Measurements from ENCODE around the gene CAV3.

CAV3 gene

GRCh38 chr3:8760506-8760905 is 26.9 kb downstream of the CAV3 start:
- no peak overlapping the region for H3K4me3 ChIP-seq (ENCODE audit: low read length)

GRCh38 chr3:8761866-8762265 is 28.3 kb downstream of the CAV3 start:
- Histone ChIP-seq H3K4me1 (ENCODE audit: control insufficient read depth, low read depth, low read length) (no peaks in the 10 kb centered on the region), H3K27ac (ENCODE audit: low read depth, low read length) (no peak overlapping the region)
- no peak for DNase-seq

More at GRCh38 chr3:8760506-8760905, 26.9 kb downstream of the CAV3 start:
- Histone ChIP-seq H3K9ac (ENCODE audit: low read length) (no peak overlapping the region), H3K23ac (ENCODE audit: low read length) (no peak overlapping the region), H4K8ac (ENCODE audit: low read depth, low read length) (no peak overlapping the region), H2AK5ac (ENCODE audit: low read length) (no peak overlapping the region), H3K4me1 (ENCODE audit: control insufficient read depth, low read depth, low read length) (no peaks in the 10 kb centered on the region), H3K79me2 (ENCODE audit: control insufficient read depth, insufficient read depth, low read length) (no peaks in the 10 kb centered on the region), H2BK15ac (replicated peaks; ENCODE audit: low read depth) (no peak overlapping the region), H4K5ac (ENCODE audit: low read length) (no peak overlapping the region), H3K27ac (ENCODE audit: low read depth, low read length) (no peak overlapping the region), H3K36me3 (ENCODE audit: control insufficient read depth, insufficient read depth, low read length) (no peaks in the 10 kb centered on the region), H3K18ac (ENCODE audit: low read length) (no peak overlapping the region), H3K79me1 (ENCODE audit: low read length) (no peaks in the 10 kb centered on the region), H2BK5ac (ENCODE audit: low read length) (no peak overlapping the region), H2BK120ac (ENCODE audit: low read depth, low read length) (no peak overlapping the region), H3K56ac (ENCODE audit: low read length) (no peak overlapping the region), H3K4me2 (ENCODE audit: low read length) (no peak overlapping the region), H3K4ac (ENCODE audit: low read depth, low read length) (no peak overlapping the region), H3K27me3 (ENCODE audit: insufficient read depth, low read length, poor library complexity) (no peaks in the 10 kb centered on the region)
- DNase-seq = no peak
- no CpG with 5 or more reads among the region's 5 CpGs for WGBS (ENCODE audit: extremely low coverage, insufficient coverage, low lambda C conversion rate)

GRCh38 chr3:8762607-8763377 is 29.2 kb downstream of the CAV3 start:
- no peaks in the 10 kb centered on the region for H3K36me3 ChIP-seq (ENCODE audit: control insufficient read depth, insufficient read depth, low read length)
- H4K8ac ChIP-seq (ENCODE audit: low read depth, low read length) = no peak overlapping the region
- H3K4me3 ChIP-seq (ENCODE audit: low read length) = no peak overlapping the region
- no peak overlapping the region for H3K23ac ChIP-seq (ENCODE audit: low read length)
- no peak overlapping the region for H3K4ac ChIP-seq (ENCODE audit: low read depth, low read length)
- no peaks in the 10 kb centered on the region for H3K79me2 ChIP-seq (ENCODE audit: control insufficient read depth, insufficient read depth, low read length)
- H3K9ac ChIP-seq (ENCODE audit: low read length) = no peak overlapping the region
- no peak overlapping the region for H2BK5ac ChIP-seq (ENCODE audit: low read length)
- H3K4me1 ChIP-seq (ENCODE audit: control insufficient read depth, low read depth, low read length) = no peaks in the 10 kb centered on the region
- no peak overlapping the region for H3K27ac ChIP-seq (ENCODE audit: low read depth, low read length)
- no peaks in the 10 kb centered on the region for H3K79me1 ChIP-seq (ENCODE audit: low read length)
- H3K56ac ChIP-seq (ENCODE audit: low read length) = no peak overlapping the region
- DNase-seq = no peak
- H2BK120ac ChIP-seq (ENCODE audit: low read depth, low read length) = no peak overlapping the region
- H3K4me2 ChIP-seq (ENCODE audit: low read length) = no peak overlapping the region
- H4K5ac ChIP-seq (ENCODE audit: low read length) = no peak overlapping the region
- no peak overlapping the region for H2BK15ac ChIP-seq (replicated peaks; ENCODE audit: low read depth)
- no peak overlapping the region for H3K18ac ChIP-seq (ENCODE audit: low read length)
- H2AK5ac ChIP-seq (ENCODE audit: low read length) = no peak overlapping the region
- no CpG with 5 or more reads among the region's 11 CpGs for WGBS (ENCODE audit: extremely low coverage, insufficient coverage, low lambda C conversion rate)
- no peaks in the 10 kb centered on the region for H3K27me3 ChIP-seq (ENCODE audit: insufficient read depth, low read length, poor library complexity)

More at GRCh38 chr3:8761866-8762265, 28.3 kb downstream of the CAV3 start:
- H3K4me2 ChIP-seq (ENCODE audit: low read length) = no peak overlapping the region
- H2BK15ac ChIP-seq (replicated peaks; ENCODE audit: low read depth) = no peak overlapping the region
- H2AK5ac ChIP-seq (ENCODE audit: low read length) = no peak overlapping the region
- no peaks in the 10 kb centered on the region for H3K36me3 ChIP-seq (ENCODE audit: control insufficient read depth, insufficient read depth, low read length)
- no peak overlapping the region for H2BK5ac ChIP-seq (ENCODE audit: low read length)
- no peak overlapping the region for H3K23ac ChIP-seq (ENCODE audit: low read length)
- no peaks in the 10 kb centered on the region for H3K79me2 ChIP-seq (ENCODE audit: control insufficient read depth, insufficient read depth, low read length)
- H3K79me1 ChIP-seq (ENCODE audit: low read length) = no peaks in the 10 kb centered on the region
- WGBS (ENCODE audit: extremely low coverage, insufficient coverage, low lambda C conversion rate) = no CpG with 5 or more reads among the region's 5 CpGs
- no peaks in the 10 kb centered on the region for H3K27me3 ChIP-seq (ENCODE audit: insufficient read depth, low read length, poor library complexity)
- H3K4me3 ChIP-seq (ENCODE audit: low read length) = no peak overlapping the region
- H3K18ac ChIP-seq (ENCODE audit: low read length) = no peak overlapping the region
- no peak overlapping the region for H3K9ac ChIP-seq (ENCODE audit: low read length)
- no peak overlapping the region for H3K4ac ChIP-seq (ENCODE audit: low read depth, low read length)
- no peak overlapping the region for H4K8ac ChIP-seq (ENCODE audit: low read depth, low read length)
- no peak overlapping the region for H3K56ac ChIP-seq (ENCODE audit: low read length)
- no peak overlapping the region for H4K5ac ChIP-seq (ENCODE audit: low read length)
- H2BK120ac ChIP-seq (ENCODE audit: low read depth, low read length) = no peak overlapping the region

- no peak overlapping the region for H3K9ac ChIP-seq (ENCODE audit: low read length)
- no peak overlapping the region for H3K4ac ChIP-seq (ENCODE audit: low read depth, low read length)
- H3K23ac ChIP-seq (ENCODE audit: low read length) = no peak overlapping the region
- no peak overlapping the region for H3K4me3 ChIP-seq (ENCODE audit: low read length)
- no peak overlapping the region for H3K56ac ChIP-seq (ENCODE audit: low read length)
- H2BK120ac ChIP-seq (ENCODE audit: low read depth, low read length) = no peak overlapping the region
- H3K4me2 ChIP-seq (ENCODE audit: low read length) = no peak overlapping the region
- H2BK15ac ChIP-seq (replicated peaks; ENCODE audit: low read depth) = no peak overlapping the region
- H3K4me1 ChIP-seq (ENCODE audit: control insufficient read depth, low read depth, low read length) = no peaks in the 10 kb centered on the region
- H2AK5ac ChIP-seq (ENCODE audit: low read length) = no peak overlapping the region
- no peaks in the 10 kb centered on the region for H3K36me3 ChIP-seq (ENCODE audit: control insufficient read depth, insufficient read depth, low read length)
- no peak overlapping the region for H3K27ac ChIP-seq (ENCODE audit: low read depth, low read length)
- no peak for DNase-seq
- no peak overlapping the region for H4K8ac ChIP-seq (ENCODE audit: low read depth, low read length)
- no peak overlapping the region for H4K5ac ChIP-seq (ENCODE audit: low read length)
- peaks cover 10% of the 10 kb centered on the region for H3K27me3 ChIP-seq (ENCODE audit: insufficient read depth, low read length, poor library complexity)
- no peak overlapping the region for H2BK5ac ChIP-seq (ENCODE audit: low read length)
- no peak overlapping the region for H3K18ac ChIP-seq (ENCODE audit: low read length)
- no CpG with 5 or more reads among the region's 6 CpGs for WGBS (ENCODE audit: extremely low coverage, insufficient coverage, low lambda C conversion rate)
- H3K79me1 ChIP-seq (ENCODE audit: low read length) = no peaks in the 10 kb centered on the region
- H3K79me2 ChIP-seq (ENCODE audit: control insufficient read depth, insufficient read depth, low read length) = no peaks in the 10 kb centered on the region
These were observed 30.9 kb downstream of the CAV3 start for GRCh38 chr3:8764528-8764927.

GRCh38 chr3:8765528-8765927 is 31.9 kb downstream of the CAV3 start:
- H3K79me1 ChIP-seq (ENCODE audit: low read length) = no peaks in the 10 kb centered on the region
- peaks cover 10% of the 10 kb centered on the region for H3K27me3 ChIP-seq (ENCODE audit: insufficient read depth, low read length, poor library complexity)
- no peak overlapping the region for H3K4me2 ChIP-seq (ENCODE audit: low read length)
- no peak overlapping the region for H3K18ac ChIP-seq (ENCODE audit: low read length)
- H3K56ac ChIP-seq (ENCODE audit: low read length) = no peak overlapping the region
- H2BK5ac ChIP-seq (ENCODE audit: low read length) = no peak overlapping the region
- H3K4me3 ChIP-seq (ENCODE audit: low read length) = no peak overlapping the region
- H3K27ac ChIP-seq (ENCODE audit: low read depth, low read length) = no peak overlapping the region
- no peak overlapping the region for H2BK120ac ChIP-seq (ENCODE audit: low read depth, low read length)
- no peak overlapping the region for H3K4ac ChIP-seq (ENCODE audit: low read depth, low read length)
- no peak overlapping the region for H2BK15ac ChIP-seq (replicated peaks; ENCODE audit: low read depth)
- peaks cover 7% of the 10 kb centered on the region for H3K4me1 ChIP-seq (ENCODE audit: control insufficient read depth, low read depth, low read length)
- no peaks in the 10 kb centered on the region for H3K79me2 ChIP-seq (ENCODE audit: control insufficient read depth, insufficient read depth, low read length)
- WGBS (ENCODE audit: extremely low coverage, insufficient coverage, low lambda C conversion rate) = no CpG with 5 or more reads among the region's 4 CpGs
- no peak for DNase-seq
- H4K8ac ChIP-seq (ENCODE audit: low read depth, low read length) = no peak overlapping the region
- H3K36me3 ChIP-seq (ENCODE audit: control insufficient read depth, insufficient read depth, low read length) = no peaks in the 10 kb centered on the region
- H4K5ac ChIP-seq (ENCODE audit: low read length) = no peak overlapping the region
- H3K9ac ChIP-seq (ENCODE audit: low read length) = no peak overlapping the region
- no peak overlapping the region for H3K23ac ChIP-seq (ENCODE audit: low read length)
- H2AK5ac ChIP-seq (ENCODE audit: low read length) = no peak overlapping the region

GRCh38 chr3:8766148-8766547 is 32.5 kb downstream of the CAV3 start:
- no peak overlapping the region for H3K27ac ChIP-seq (ENCODE audit: low read depth, low read length)

More at GRCh38 chr3:8766148-8766547, 32.5 kb downstream of the CAV3 start:
- H2AK5ac ChIP-seq (ENCODE audit: low read length) = no peak overlapping the region
- no peak overlapping the region for H3K4me3 ChIP-seq (ENCODE audit: low read length)
- no peak overlapping the region for H3K4ac ChIP-seq (ENCODE audit: low read depth, low read length)
- no peak overlapping the region for H3K9ac ChIP-seq (ENCODE audit: low read length)
- H3K27me3 ChIP-seq (ENCODE audit: insufficient read depth, low read length, poor library complexity) = peaks cover 10% of the 10 kb centered on the region
- H3K36me3 ChIP-seq (ENCODE audit: control insufficient read depth, insufficient read depth, low read length) = no peaks in the 10 kb centered on the region
- H4K5ac ChIP-seq (ENCODE audit: low read length) = no peak overlapping the region
- H3K18ac ChIP-seq (ENCODE audit: low read length) = no peak overlapping the region
- no CpG with 5 or more reads among the region's 2 CpGs for WGBS (ENCODE audit: extremely low coverage, insufficient coverage, low lambda C conversion rate)
- DNase-seq = no peak
- H2BK5ac ChIP-seq (ENCODE audit: low read length) = no peak overlapping the region
- H2BK120ac ChIP-seq (ENCODE audit: low read depth, low read length) = no peak overlapping the region
- no peaks in the 10 kb centered on the region for H3K79me2 ChIP-seq (ENCODE audit: control insufficient read depth, insufficient read depth, low read length)
- H2BK15ac ChIP-seq (replicated peaks; ENCODE audit: low read depth) = no peak overlapping the region
- no peak overlapping the region for H4K8ac ChIP-seq (ENCODE audit: low read depth, low read length)
- peaks cover 8% of the 10 kb centered on the region for H3K4me1 ChIP-seq (ENCODE audit: control insufficient read depth, low read depth, low read length)
- H3K4me2 ChIP-seq (ENCODE audit: low read length) = no peak overlapping the region
- no peak overlapping the region for H3K23ac ChIP-seq (ENCODE audit: low read length)
- no peaks in the 10 kb centered on the region for H3K79me1 ChIP-seq (ENCODE audit: low read length)
- no peak overlapping the region for H3K56ac ChIP-seq (ENCODE audit: low read length)

Data from mesendoderm (in vitro differentiated cells).